GM12878 (cell line): ENCODE data around the gene ZC3H12D. TPM values are rescaled to one million over a fixed set of nuclear protein-coding genes. Genes with fewer than 3 reads are reported as not detected.

Experiments
- CEBPZ ChIP-seq: fragments of 150-350 bp; IDR thresholded peaks from 2 replicates; pipeline ENCODE4 v1.6.1; 2016; ENCODE audit warnings: low read depth, low read length
- NR2F1 ChIP-seq: fragments of 450-650 bp; conservative IDR thresholded peaks from 2 replicates; pipeline ENCODE4 v1.6.1; 2017; ENCODE audit warnings: mild to moderate bottlenecking
- POU2F2 ChIP-seq: IDR thresholded peaks from 3 replicates; pipeline ENCODE4 v1.6.1; 2011; ENCODE audit warnings: low read depth, mild to moderate bottlenecking, low read length, borderline replicate concordance
- RUNX3 ChIP-seq: IDR thresholded peaks from 2 replicates; pipeline ENCODE4 v1.6.1; 2012; ENCODE audit warnings: low read length, inconsistent platforms
- TCF12 ChIP-seq: IDR thresholded peaks from 2 replicates; pipeline ENCODE4 v1.6.1; 2011; ENCODE audit warnings: low read depth, mild to moderate bottlenecking, low read length
- polyA plus RNA-seq, 11 experiments: library from polyadenylated mRNA; depleted of rRNA in 4 of 11; unstranded in 6 of 11; stranded (reverse) in 5 of 11; fragments of >200 nt; fragmentation: Nextera tagmentation in 4 of 11; fragmentation: Illumina TruSeq in 1 of 11; extraction: Ambion mirVana in 4 of 11; extraction: Trizol in 1 of 11; gene quantifications; 1 replicate in 1 of 11; 2 replicates in 10 of 11; pipeline versions ENCODE4 v1.2.1 to v1.2.3, GENCODE V29; 2011 to 2016; ENCODE audit warnings: inconsistent platforms in 2 of 11, missing spikeins in 2 of 11, low read depth in 1 of 11
- total RNA-seq, 4 experiments: library from RNA; depleted of rRNA in 3 of 4; stranded (reverse); fragments of >200 nt in 3 of 4; fragmentation: Illumina TruSeq in 1 of 4; extraction: Trizol in 1 of 4; gene quantifications; 2 replicates each; pipeline versions ENCODE4 v1.2.1 to v1.2.3, GENCODE V29; 2013 to 2021

Gene ZC3H12D
- total and polyA plus RNA-seq, 10 of the 15 experiments (the other 5 are each of a cell fraction or from before 2014, with no cell fraction given) = 1.4 to 29.7 (median 8.8) TPM

- TF ChIP-seq POU2F2 (peak; percentile 66; the same call in 1 of the 3 replicates), NR2F1 (peak; percentile 97), RUNX3 (peak; percentile 42; the same call in 1 of the 2 replicates), TCF12 (0 out of 2 replicates have a peak, but pooled peaks have one; percentile 22), CEBPZ (no peak)
These were observed 52.7 kb downstream of the ZC3H12D start (continued) for GRCh38 chr6:149431905-149432775.
